Measurements from ENCODE around the gene RTEL1. TPM values are rescaled to one million over a fixed set of nuclear protein-coding genes. Genes with fewer than 3 reads are reported as not detected.
"Not testable (repeated sequence)": the region's sequence is repeated elsewhere in the genome, so short reads cannot be mapped to it uniquely, and the experiment has no call there.

The RTEL1 gene
- total RNA-seq, 1 donor from 2014 or later = 12.2 TPM

- ATAC-seq = not testable (repeated sequence)
Measured at GRCh38 chr20:63671695-63672094, 13.6 kb downstream of the RTEL1 start.

GRCh38 chr20:63672666-63673065 is 14.6 kb downstream of the RTEL1 start:
- no peak for ATAC-seq

GRCh38 chr20:63673951-63674350 is 15.8 kb downstream of the RTEL1 start:
- ATAC-seq = peak; percentile 31

- ATAC-seq = no peak
Measured at GRCh38 chr20:63675681-63676368, 17.7 kb downstream of the RTEL1 start.

- no peak for ATAC-seq
Measured at GRCh38 chr20:63678071-63678470, 20.0 kb downstream of the RTEL1 start.

- ATAC-seq = no peak
Measured at GRCh38 chr20:63678667-63679465, 20.8 kb downstream of the RTEL1 start.

GRCh38 chr20:63679799-63680305 is 21.7 kb downstream of the RTEL1 start:
- ATAC-seq = no peak

- ATAC-seq = no peak
Measured at GRCh38 chr20:63680427-63680826, 22.3 kb downstream of the RTEL1 start.

GRCh38 chr20:63680857-63681608 is 22.9 kb downstream of the RTEL1 start:
- no peak for ATAC-seq

- ATAC-seq = no peak
Measured at GRCh38 chr20:63681609-63682142, 23.6 kb downstream of the RTEL1 start.

- peak; percentile 90 for ATAC-seq
Measured at GRCh38 chr20:63682384-63683139, 24.4 kb downstream of the RTEL1 start.

GRCh38 chr20:63685269-63686026 is 27.3 kb downstream of the RTEL1 start:
- no peak for ATAC-seq

GRCh38 chr20:63686094-63686491 is 28.0 kb downstream of the RTEL1 start:
- no peak for ATAC-seq

GRCh38 chr20:63686492-63687321 is 28.6 kb downstream of the RTEL1 start:
- ATAC-seq = peak; percentile 32

GRCh38 chr20:63687419-63688178 is 29.5 kb downstream of the RTEL1 start:
- ATAC-seq = no peak

- ATAC-seq = no peak
Measured at GRCh38 chr20:63688228-63689045, 30.3 kb downstream of the RTEL1 start.

GRCh38 chr20:63689046-63690002 is 31.2 kb downstream of the RTEL1 start:
- no peak for ATAC-seq

Data from esophagus mucosa (tissue), 1 donor.